IMR-90 (cell line): ENCODE data around the gene RP2. TPM values are rescaled to one million over a fixed set of nuclear protein-coding genes. Genes with fewer than 3 reads are reported as not detected.

Experiments used
- CEBPB ChIP-seq: IDR thresholded peaks from 2 replicates; pipeline ENCODE4 v1.6.1; 2012; ENCODE audit warnings: low read depth, low read length, improper control_type of control experiment
- MXI1 ChIP-seq: IDR thresholded peaks from 2 replicates; pipeline ENCODE4 v1.6.1; 2012; ENCODE audit warnings: low read depth, mild to moderate bottlenecking, low read length, moderate library complexity, borderline replicate concordance
- polyA plus RNA-seq, 3 experiments: library from polyadenylated mRNA; depleted of rRNA; stranded (reverse); fragments of >200 nt; gene quantifications; 2 replicates each; pipeline ENCODE4 v1.2.3, GENCODE V29; 2012; ENCODE audit warnings: low replicate concordance in 1 of 3
- total RNA-seq: library from RNA; depleted of rRNA; stranded (reverse); fragments of >200 nt; gene quantifications from 2 replicates; pipeline ENCODE4 v1.2.3, GENCODE V29; 2012; rRNA removed
- TF ChIP-seq, protein P1 (sequence below): fragments of 150-350 bp; IDR thresholded peaks from 2 replicates; pipeline ENCODE4 v1.6.1; 2016; ENCODE audit warnings: low read depth, mild to moderate bottlenecking, low read length, moderate library complexity, borderline replicate concordance

Gene RP2
- total and polyA plus RNA-seq, 2 of the 4 experiments (the other 2 are of a cell fraction) = 6.8 to 17.0 TPM

DNA sequence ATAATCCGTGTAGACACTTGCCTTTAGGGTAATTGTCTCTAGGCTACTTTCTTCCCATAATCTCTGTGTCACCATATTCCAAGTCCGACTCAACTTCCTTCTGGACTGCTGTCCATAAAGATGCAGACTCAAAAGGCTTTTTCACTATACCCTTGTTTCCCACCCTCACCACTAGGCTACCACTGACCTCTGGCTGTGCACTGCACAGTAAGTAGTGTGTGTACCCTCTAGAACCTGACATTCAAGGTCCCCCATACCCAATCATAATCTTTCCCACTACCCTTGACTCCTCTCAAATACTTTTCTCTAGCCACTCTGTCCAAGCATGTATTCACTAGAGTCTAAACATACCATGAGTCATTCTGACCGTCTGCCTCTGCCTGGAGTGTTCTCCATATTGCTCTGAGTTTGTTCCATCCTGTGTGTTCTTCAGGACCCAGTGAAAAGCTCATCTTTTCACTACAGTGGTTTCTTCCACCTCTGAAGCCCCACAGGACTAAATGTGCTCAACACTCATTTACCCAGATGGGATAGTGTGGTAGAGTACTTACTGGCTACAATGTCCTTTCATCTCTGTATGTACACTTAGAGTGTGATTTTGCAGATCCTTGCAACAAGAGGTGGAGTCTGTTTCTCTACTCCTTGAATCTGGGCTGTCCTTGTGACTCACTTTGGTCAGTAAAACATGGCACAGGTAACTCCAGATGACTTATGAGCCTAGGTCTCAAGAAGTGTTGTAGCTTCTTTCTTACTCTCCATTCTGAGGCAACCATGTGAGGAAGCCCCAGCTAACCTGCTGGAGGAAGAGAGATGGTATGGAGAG is 92.8 kb downstream of the RP2 start (continued):
- TF ChIP-seq, protein P1, sequence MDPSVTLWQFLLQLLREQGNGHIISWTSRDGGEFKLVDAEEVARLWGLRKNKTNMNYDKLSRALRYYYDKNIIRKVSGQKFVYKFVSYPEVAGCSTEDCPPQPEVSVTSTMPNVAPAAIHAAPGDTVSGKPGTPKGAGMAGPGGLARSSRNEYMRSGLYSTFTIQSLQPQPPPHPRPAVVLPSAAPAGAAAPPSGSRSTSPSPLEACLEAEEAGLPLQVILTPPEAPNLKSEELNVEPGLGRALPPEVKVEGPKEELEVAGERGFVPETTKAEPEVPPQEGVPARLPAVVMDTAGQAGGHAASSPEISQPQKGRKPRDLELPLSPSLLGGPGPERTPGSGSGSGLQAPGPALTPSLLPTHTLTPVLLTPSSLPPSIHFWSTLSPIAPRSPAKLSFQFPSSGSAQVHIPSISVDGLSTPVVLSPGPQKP = no peak
- TF ChIP-seq CEBPB = no peak
- no peak for TF ChIP-seq MXI1

Other genes starting within 250 kb of the RP2 start
- gene SLC9A7, start 77.9 kb upstream of the RP2 start, total RNA-seq = 67.5 and 76.4 TPM in 2 replicates
- 14.4 and 14.7 TPM in 2 replicates for gene SLC9A7, start 77.9 kb upstream of the RP2 start, polyA plus RNA-seq (2012; rRNA removed)
- gene JADE3, start 75.4 kb downstream of the RP2 start, total RNA-seq = 4.4 and 4.7 TPM in 2 replicates
- 1.7 and 2.1 TPM in 2 replicates for gene JADE3, start 75.4 kb downstream of the RP2 start, polyA plus RNA-seq (2012; rRNA removed)
- gene RGN, start 241.4 kb downstream of the RP2 start, total RNA-seq = under 0.01 and 0.18 TPM in 2 replicates
- gene RGN, start 241.4 kb downstream of the RP2 start, polyA plus RNA-seq (2012; rRNA removed) = 0.26 and 0.44 TPM in 2 replicates